ENCODE data around the gene TCEA2.
"Not testable (repeated sequence)": the region's sequence is repeated elsewhere in the genome, so short reads cannot be mapped to it uniquely, and the experiment has no call there.

The TCEA2 gene

DNA sequence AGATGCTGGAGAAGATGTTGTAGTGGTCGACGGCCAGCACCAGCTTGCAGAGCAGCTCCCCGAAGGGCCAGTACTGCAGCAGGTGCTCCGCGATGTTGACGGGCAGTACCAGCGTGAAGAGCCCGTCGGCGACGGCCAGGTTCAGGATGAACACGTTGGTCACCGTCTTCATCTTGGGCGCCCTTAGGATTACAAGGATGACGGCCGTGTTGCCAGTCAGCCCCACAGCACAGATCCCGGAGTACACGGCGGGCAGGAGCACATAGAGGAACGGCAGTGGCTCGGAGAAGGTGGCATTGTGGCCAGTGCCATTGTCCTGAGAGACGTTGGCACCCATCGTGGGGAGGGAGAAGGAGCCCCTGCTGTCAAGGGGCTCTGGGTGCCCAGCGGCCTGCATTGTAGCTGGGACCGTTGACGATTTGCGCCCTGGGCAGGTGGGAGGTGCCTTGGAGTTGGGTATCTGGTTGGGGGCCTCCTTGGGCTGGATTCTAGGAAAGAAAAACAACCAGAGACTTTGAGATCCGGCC lies 43.5 kb downstream of the TCEA2 start:
- DNase-seq (ENCODE audit: low read depth in 2 of 3, low spot score in 2 of 3), result no peak

- DNase-seq (ENCODE audit: low read depth in 2 of 3, low spot score in 2 of 3), result no peak
These were observed 44.2 kb downstream of the TCEA2 start, which contains the start of gene NPBWR2 for GRCh38 chr20:64106981-64107735. NPBWR2 (minus strand) TSS chr20:64107565; CDS start chr20:64106831, 734 bp downstream.

GRCh38 chr20:64107736-64108457 lies 44.9 kb downstream of the TCEA2 start:
- no peak for DNase-seq (ENCODE audit: low read depth in 2 of 3, low spot score in 2 of 3)

DNA sequence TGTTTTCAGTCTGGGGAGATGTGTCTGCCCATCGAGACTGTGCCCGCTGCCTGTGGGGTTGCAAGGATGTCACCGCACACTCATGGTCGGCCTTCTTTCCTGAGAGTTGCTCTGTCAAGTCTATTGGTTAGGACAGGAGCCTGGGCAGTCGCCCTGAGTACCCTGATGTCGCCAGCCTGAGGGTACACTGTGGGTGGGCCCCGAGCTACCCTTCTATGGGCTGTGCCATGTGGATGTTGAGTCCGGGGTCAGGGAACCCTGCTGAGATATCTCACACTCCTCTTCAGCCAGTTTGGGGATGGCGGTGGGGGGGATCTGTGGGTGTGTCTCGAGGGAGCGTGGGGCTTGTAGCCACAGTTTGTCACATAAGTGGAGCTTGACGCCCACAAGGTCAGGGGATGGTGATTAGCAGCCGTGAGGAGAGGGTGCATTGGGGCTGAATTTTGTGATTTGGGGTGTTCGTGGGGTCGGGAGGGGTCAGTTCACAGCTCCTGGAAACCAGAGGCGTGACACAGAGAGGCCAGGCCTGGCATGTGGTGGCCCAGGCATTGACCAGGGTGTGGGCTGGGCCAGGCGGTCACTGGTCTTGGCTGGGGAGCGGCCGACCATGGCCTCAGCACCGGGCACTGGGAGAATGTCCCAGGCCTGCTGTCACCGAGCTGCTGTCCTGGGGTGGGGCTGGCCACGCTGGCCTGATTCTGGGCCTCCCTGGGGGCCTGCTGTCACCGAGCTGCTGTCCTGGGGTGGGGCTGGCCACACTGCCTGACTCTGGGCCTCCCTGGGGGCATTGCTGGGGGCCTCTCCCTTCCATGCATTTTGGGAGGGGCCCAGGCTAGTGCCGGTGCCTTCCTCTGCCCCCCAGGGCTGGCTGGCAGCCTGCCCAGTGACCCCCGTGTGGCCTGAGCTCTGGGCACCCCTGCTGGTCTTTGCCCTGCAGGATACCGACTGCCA lies 46.0 kb downstream of the TCEA2 start:
- no peak for DNase-seq (ENCODE audit: low read depth in 2 of 3, low spot score in 2 of 3)

DNA sequence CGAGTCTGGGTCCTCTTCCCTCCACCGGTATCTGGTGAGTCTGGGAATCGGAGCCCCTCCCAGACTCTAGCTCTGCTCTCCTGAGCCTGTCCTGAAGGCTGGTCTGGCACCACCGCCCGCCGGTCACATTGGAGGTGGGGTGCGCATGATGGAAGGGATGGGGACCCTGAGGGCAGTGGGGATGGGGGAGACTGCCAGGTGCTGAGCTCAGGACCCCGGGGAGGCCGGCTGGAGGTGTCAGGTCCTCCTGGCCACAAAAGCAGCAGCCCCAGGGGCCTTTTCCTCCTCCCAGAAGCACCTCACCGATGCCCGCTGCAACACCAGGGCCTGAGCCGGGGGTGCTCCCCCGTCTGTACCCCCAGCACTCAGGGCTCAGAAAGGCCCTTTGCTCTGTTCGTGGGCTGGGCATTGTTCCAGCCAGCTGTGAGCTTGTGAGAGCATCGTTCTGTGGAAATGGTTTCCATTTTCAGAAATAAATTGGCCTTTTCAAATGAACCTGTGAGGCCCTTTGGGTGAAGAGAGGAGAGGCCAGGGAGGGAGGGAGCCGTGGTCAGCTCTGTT lies 46.9 kb downstream of the TCEA2 start:
- no peak for DNase-seq (ENCODE audit: low read depth in 2 of 3, low spot score in 2 of 3)

DNA sequence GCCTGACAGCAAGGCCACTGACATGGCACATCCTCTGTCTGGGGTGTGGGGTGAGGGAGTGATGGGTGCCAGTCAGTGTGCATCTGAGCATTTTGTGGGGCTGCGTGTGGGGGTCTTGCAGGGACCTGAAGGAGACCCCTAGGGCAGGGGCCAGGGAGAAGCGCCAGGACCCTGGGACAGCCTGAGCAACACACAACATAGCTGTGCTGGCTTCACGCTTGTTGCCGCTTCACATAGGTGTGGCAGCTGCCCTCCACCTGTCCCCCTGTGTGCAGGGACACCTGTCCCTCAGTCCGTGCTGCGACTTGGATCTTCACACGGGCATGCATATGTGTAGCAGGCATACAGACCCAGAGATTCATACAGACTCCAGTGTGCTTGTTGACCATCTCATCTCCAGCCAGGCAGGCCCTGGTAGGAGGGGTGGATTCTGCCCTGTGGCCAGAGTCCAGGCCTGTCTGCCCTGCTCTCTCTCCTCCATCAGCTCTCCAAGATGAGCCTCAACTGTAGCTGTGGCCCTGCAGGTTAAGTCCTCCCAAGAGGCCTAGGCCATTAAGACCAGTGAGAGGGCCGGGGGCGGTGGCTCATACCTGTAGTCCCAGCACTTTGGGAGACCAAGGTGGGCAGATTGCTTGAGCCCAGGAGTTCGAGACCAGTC lies 47.5 kb downstream of the TCEA2 start:
- no peak for DNase-seq (ENCODE audit: low read depth in 2 of 3, low spot score in 2 of 3)

DNA sequence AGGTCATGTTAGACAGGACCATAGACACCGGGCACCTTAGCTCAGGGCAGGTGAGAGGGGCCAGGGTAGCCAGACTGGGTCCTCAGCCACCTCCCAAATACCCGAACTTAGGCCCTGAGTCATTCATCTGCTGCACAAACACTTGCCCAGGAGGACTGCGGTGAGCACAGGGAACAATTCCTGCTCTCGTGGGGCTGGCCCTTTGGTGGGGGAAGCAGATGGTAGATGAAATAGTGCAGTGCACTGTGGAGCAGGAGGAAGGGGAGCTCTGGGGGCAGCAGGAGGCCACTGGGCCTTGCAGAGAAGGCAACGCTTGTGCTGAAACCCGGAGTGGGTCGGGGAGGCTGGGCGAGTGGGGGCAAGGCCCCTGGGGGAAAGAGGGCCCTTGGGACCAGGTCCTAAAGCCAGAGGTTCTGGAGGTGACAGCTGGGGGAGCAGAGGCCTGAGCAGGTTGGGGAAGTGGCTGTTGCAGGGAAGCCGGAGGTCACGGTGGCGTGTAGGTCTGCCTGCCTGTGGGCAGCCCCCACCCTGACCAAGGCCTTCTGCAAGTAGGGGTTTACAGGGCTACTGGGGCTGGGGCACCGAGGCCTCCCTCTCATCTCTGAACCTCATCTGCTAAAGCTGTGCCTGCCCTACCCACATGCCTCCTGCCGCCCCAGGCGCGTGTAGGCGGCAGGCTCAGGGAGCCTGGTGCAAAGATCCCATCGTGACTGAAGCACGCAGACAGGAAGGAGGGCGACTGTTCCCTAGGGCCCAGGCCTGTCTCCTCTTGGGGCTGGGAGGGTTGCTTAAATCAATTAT lies 49.0 kb downstream of the TCEA2 start:
- no peak for DNase-seq (ENCODE audit: low read depth in 2 of 3, low spot score in 2 of 3)

DNA sequence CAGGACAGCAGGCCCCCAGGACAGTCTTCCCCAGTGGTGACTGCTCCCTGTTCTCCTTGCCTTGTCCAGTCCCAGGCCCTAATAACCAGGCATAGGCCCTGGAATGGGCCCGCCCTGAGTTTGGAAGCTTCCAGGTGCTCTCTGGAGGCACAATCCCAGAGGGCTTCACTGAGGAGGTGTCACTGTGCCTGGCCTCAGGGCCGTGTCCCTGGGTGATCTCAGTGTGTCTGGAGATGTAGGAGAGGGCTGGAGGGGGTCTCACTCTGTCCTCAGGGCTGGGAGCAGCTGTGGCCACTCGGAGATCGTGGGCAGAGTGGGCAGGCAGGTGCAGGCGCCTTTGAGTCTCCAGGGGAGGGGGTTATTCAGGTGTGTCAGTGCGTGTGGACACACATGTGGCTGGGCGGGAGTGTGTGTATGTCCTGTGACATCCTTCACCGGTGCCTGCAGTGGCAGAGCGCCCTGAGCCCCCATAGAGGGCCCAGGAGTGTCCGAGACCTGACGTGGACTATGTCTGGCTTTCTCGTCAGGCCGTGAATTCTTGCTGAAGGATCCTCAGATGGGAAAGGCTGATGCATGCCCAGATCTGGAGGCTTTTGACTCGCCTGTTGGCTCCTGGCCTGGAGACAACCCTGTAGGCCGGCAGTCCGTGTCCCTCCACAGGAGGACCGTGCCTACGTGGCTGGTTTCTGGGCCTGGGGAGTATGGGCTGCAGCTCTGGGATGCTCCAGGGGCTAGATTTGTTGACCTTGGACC lies 49.9 kb downstream of the TCEA2 start:
- DNase-seq (ENCODE audit: low read depth in 2 of 3, low spot score in 2 of 3), result no peak

DNA sequence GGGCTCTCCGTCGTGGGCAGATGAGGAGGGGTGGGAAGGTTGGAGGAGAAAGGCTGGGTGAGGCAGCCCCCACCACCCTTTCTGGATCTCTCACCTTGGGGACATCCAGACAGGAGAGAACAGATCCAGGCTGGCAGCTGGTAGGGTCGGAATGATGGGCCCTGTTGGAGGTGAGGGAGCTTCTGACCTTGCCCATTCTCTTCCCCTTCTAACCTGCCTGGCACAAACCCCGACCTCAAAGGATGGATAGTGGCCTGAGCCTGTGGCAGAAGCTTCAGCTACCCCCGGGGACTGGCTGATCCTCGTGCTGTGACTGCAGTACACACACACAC lies 50.4 kb downstream of the TCEA2 start:
- DNase-seq (ENCODE audit: low read depth in 2 of 3, low spot score in 2 of 3), result no peak

DNA sequence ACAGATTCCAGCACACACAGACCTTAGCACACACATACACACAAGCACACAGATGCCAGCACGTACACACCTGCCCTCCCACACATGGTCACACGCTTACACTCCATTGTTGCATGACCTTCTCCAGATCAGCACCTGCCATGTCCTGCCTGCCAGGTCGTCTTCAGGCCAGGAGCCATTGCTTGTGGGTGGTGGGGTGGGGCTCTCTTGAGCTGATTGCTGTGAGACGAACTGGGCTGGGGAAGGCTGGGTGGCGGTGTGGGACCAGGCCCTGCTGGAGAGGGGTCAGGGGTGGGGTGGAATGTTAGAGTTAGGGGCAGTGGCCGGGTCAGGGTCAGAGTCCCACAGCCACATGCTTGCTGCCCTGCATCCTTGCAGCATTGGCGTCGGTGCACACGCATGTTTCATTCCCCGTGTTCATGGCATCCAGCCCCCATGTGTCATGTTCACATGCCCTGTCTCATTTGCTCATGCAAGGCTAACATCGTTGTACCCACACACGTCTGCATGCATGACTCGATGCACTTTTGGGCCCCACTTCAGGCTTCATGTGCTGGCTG lies 50.9 kb downstream of the TCEA2 start:
- DNase-seq (ENCODE audit: low read depth in 2 of 3, low spot score in 2 of 3), result no peak

DNA sequence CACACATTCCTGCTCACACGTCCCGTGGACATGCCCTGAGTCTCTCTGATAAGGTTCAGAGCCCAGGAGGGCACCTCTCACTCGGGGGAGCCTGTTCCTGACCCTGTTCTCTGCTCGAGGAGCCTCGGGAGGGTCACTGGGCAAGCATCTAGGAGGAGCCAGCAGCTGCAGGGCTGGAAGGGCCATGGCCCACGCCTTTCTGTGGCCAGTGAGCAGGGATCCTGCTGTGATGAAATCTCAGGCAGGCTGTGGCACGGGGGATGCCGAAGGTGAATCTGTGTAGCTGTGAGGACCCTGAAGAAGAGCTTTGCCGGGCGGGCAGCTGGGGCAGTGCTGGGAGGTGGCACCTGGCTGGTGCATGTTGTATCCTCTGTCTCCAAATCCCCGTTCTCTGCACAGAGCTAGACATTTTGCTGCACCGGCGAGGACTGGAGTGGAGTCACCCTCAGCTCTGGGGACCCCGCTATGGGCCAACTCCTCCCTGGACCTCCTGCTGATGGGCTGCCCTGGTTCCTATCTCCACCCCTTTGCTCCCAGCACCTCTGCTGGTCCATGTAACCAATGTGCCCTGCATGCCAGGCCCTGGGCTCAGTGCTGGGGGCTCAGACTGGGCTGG lies 51.5 kb downstream of the TCEA2 start:
- no peak for DNase-seq (ENCODE audit: low read depth in 2 of 3, low spot score in 2 of 3)

DNA sequence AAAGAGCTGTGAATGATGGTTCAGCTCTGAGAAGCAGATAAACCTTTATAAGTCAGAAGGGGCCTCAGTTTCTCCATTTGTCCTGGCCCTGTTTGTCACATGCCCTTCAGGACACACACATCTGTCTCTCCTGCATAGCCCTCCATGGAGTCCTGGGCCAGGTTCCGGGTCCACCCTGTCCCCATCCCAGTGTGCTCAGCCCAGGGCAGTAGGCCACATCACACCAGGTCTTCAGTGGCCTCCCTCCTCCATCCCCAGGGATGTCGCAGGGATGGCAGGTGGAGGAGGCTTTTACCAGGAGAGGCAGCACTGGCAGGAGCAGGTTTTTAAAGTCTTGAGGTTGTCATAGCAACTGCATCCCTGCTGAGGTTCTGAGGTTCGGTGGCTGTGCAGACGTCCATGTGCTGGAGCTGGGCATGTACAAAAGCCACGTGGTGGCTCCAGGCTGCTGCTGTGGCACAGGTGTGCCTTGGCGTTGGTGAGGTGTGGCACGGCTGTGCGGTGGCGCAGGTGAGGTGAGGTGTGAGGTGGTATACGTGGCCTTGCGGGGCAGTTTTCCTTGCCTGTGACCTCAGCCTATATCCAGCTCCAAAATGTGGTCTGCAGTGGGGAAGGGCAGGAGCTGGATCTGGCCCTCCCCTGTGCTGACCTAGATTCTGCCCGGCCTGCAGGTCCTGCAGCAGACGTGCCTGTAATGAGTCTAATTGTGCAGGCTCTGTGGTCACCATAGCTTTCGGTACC lies 52.3 kb downstream of the TCEA2 start:
- no peak for DNase-seq (ENCODE audit: low read depth in 2 of 3, low spot score in 2 of 3)

DNA sequence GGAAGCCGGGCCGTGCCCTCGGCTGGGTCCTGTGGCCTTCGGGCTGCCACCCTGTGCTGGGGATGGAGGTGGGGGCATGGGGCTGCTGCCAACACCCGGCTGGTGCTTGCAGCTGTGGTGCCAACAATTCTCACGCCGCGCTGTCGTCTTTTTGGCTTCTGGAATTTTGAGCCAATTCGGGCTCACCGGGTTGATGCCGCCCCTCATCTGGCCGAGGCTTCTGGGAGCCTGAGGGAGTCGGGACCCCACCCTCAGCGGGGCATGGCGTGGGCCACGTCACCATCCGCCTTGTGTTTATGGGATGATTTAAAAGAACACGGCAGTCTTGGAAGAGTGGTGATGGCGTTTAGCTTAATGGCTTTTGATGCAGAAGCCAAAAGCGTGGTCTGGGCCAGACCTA lies 53.0 kb downstream of the TCEA2 start:
- no peak for DNase-seq (ENCODE audit: low read depth in 2 of 3, low spot score in 2 of 3)

- DNase-seq (ENCODE audit: low read depth in 2 of 3, low spot score in 2 of 3), result no peak
These were observed 53.8 kb downstream of the TCEA2 start for GRCh38 chr20:64116541-64117431.

GRCh38 chr20:64117432-64117777 lies 54.4 kb downstream of the TCEA2 start:
- DNase-seq (ENCODE audit: low read depth in 2 of 3, low spot score in 2 of 3), result not testable (repeated sequence)

GRCh38 chr20:64119301-64119680 lies 56.3 kb downstream of the TCEA2 start:
- no peak for DNase-seq (ENCODE audit: low read depth in 2 of 3, low spot score in 2 of 3)

Data from activated CD8-positive, alpha-beta memory T cell treated with anti-CD3 and anti-CD28 coated beads for 48 hours (primary cell).